HCT116 (cell line): Measurements from ENCODE around the gene CHRNA4. TPM values are rescaled to one million over a fixed set of nuclear protein-coding genes. Genes with fewer than 3 reads are reported as not detected.

Experiments
- ATAC-seq: fragments of 200-7000 bp; cut with Tn5 transposase; 2 replicates; pipeline ENCODE4 v1.9.1; 2020; ENCODE audit warnings: mild to moderate bottlenecking, moderate library complexity
- BruUV-seq: library from RNA; stranded (reverse); fragments of 400-500 nt; replicated peaks from 2 replicates; lab custom pipeline; 2021; lab: Mats Ljungman, UMichigan
- CTCF ChIA-PET: fragments of 300-600 bp; sonication (Branson Sonifier 250); formaldehyde crosslinking; loops from one replicate; lab custom pipeline; 2021; ENCODE audit warnings: antibody characterized with exemption; lab: Charles Lee
- POLR2A ChIA-PET: fragments of 300-600, 350-600 bp; sonication (Branson Sonifier 250); formaldehyde crosslinking; loops from one replicate; lab custom pipeline; 2021; ENCODE audit warnings: antibody characterized with exemption; lab: Charles Lee
- RAD21 ChIA-PET, 2 experiments: fragments of 300-600 bp; sonication (Branson Sonifier 250); formaldehyde crosslinking; loops; one replicate each; lab custom pipeline; 2023; ENCODE audit warnings: low total read pairs in 2 of 2; ENCODE audit not compliant: uncharacterized antibody in 2 of 2, unreplicated experiment in 2 of 2, low non-redundant PET in 1 of 2; lab: Charles Lee
- DNase-seq: peaks from one replicate; pipeline ENCODE4 v3.0.0-alpha.2; 2010; ENCODE audit warnings: low read depth, low spot score
- H2AFZ ChIP-seq: fragments of 200-600 bp; shearing (Covaris generic), sonication (generic); 2 replicates; pipeline ENCODE4 v1.6.1; 2017; ENCODE audit warnings: low read depth, mixed run types, mixed read lengths, antibody characterized with exemption, low read length; ENCODE audit not compliant: poor library complexity, severe bottlenecking
- H3K27ac ChIP-seq: 2 replicates; pipeline ENCODE4 v1.5.1; 2012; ENCODE audit warnings: low read depth, low read length
- H3K27me3 ChIP-seq: fragments of 200-600 bp; sonication (generic); 2 replicates; pipeline ENCODE4 v1.6.1; 2016; ENCODE audit warnings: mixed run types, low read length, mixed read lengths; ENCODE audit not compliant: insufficient read depth
- H3K36me3 ChIP-seq, 2 experiments: fragments of 200-500 bp in 1 of 2; fragments of 200-600 bp in 1 of 2; sonication (Bioruptor generic) in 1 of 2; sonication (generic) in 1 of 2; 2 replicates each; pipeline versions ENCODE4 v1.5.1 to v1.6.1; 2014 to 2016; ENCODE audit warnings: low read length in 2 of 2, inconsistent platforms in 1 of 2, mixed read lengths in 1 of 2, mixed run types in 1 of 2; ENCODE audit not compliant: insufficient read depth in 2 of 2, control insufficient read depth in 1 of 2
- H3K4me1 ChIP-seq, 2 experiments: fragments of 200-600 bp in 1 of 2; sonication (generic) in 1 of 2; 2 replicates each; pipeline versions ENCODE4 v1.5.1 to v1.6.1; 2012 to 2017; ENCODE audit warnings: low read length in 2 of 2, inconsistent platforms in 1 of 2, mild to moderate bottlenecking in 1 of 2, mixed read lengths in 1 of 2, mixed run types in 1 of 2, moderate library complexity in 1 of 2; ENCODE audit not compliant: insufficient read depth in 2 of 2, control insufficient read depth in 1 of 2
- H3K4me2 ChIP-seq: fragments of 200-600 bp; sonication (generic); 2 replicates; pipeline ENCODE4 v1.6.1; 2017; ENCODE audit warnings: mixed run types, low read length, mixed read lengths
- H3K4me3 ChIP-seq, 2 experiments: fragments of 200-600 bp in 1 of 2; sonication (generic) in 1 of 2; replicated peaks in 1 of 2; 2 replicates each; pipeline ENCODE4 v1.5.1; 2011 to 2016; ENCODE audit warnings: low read length in 2 of 2, control low read depth in 1 of 2, low read depth in 1 of 2, mild to moderate bottlenecking in 1 of 2, mixed read lengths in 1 of 2, mixed run types in 1 of 2
- H3K79me2 ChIP-seq: fragments of 200-600 bp; sonication (generic); 2 replicates; pipeline ENCODE4 v1.6.1; 2017; ENCODE audit warnings: mild to moderate bottlenecking, mixed run types, low read length, moderate library complexity, mixed read lengths; ENCODE audit not compliant: insufficient read depth
- H3K9ac ChIP-seq: fragments of 200-600 bp; sonication (generic); 2 replicates; pipeline ENCODE4 v1.6.1; 2016; ENCODE audit warnings: low read length, mixed read lengths
- H3K9me2 ChIP-seq: fragments of 200-600 bp; sonication (generic), shearing (Covaris generic); 2 replicates; pipeline ENCODE4 v1.6.1; 2017; ENCODE audit warnings: mixed run types, mild to moderate bottlenecking, moderate library complexity; ENCODE audit not compliant: insufficient read depth
- H3K9me3 ChIP-seq, 2 experiments: fragments of 200-500 bp in 1 of 2; fragments of 200-600 bp in 1 of 2; sonication (Bioruptor generic) in 1 of 2; sonication (generic) in 1 of 2; 2 replicates each; pipeline ENCODE4 v1.6.1; 2014 to 2017; ENCODE audit warnings: low read length in 2 of 2, mixed read lengths in 2 of 2, inconsistent platforms in 1 of 2, low read depth in 1 of 2, mild to moderate bottlenecking in 1 of 2, mixed run types in 1 of 2, moderate library complexity in 1 of 2; ENCODE audit not compliant: control insufficient read depth in 1 of 2, insufficient read depth in 1 of 2
- H4K20me1 ChIP-seq: fragments of 200-600 bp; sonication (generic), shearing (Covaris generic); 2 replicates; pipeline ENCODE4 v1.6.1; 2017; ENCODE audit warnings: mixed run types, mild to moderate bottlenecking, moderate library complexity; ENCODE audit not compliant: insufficient read depth
- CBX3 ChIP-seq: IDR thresholded peaks from 2 replicates; pipeline ENCODE4 v1.6.1; 2012; ENCODE audit warnings: low read depth
- CEBPB ChIP-seq: IDR thresholded peaks from 2 replicates; pipeline ENCODE4 v1.6.1; 2012; ENCODE audit warnings: low read depth
- CTCF ChIP-seq, 3 experiments: fragments of 200-600 bp in 1 of 3; sonication (generic) in 1 of 3; IDR thresholded peaks in 2 of 3; conservative IDR thresholded peaks in 1 of 3; 2 replicates each; pipeline ENCODE4 v1.5.1; 2012 to 2017; ENCODE audit warnings: low read depth in 2 of 3, low read length in 2 of 3, antibody characterized with exemption in 1 of 3, borderline replicate concordance in 1 of 3, control low read depth in 1 of 3, mild to moderate bottlenecking in 1 of 3, mixed read lengths in 1 of 3, mixed run types in 1 of 3, moderate library complexity in 1 of 3; ENCODE audit not compliant: insufficient read depth in 1 of 3
- EGR1 ChIP-seq: IDR thresholded peaks from 2 replicates; pipeline ENCODE4 v1.6.1; 2012; ENCODE audit warnings: low read depth
- ELF1 ChIP-seq: IDR thresholded peaks from 2 replicates; pipeline ENCODE4 v1.6.1; 2012; ENCODE audit warnings: low read depth, borderline replicate concordance
- EZH2 ChIP-seq: fragments of 200-600 bp; sonication (generic); IDR thresholded peaks from 2 replicates; pipeline ENCODE4 v1.6.1; 2017; ENCODE audit warnings: antibody characterized with exemption, mixed run types
- EZH2phosphoT487 ChIP-seq: fragments of 200-600 bp; IDR thresholded peaks from 2 replicates; pipeline ENCODE4 v1.6.1; 2018; ENCODE audit warnings: antibody characterized with exemption, borderline replicate concordance
- FOSL1 ChIP-seq: IDR thresholded peaks from 2 replicates; pipeline ENCODE4 v1.6.1; 2012; ENCODE audit warnings: low read depth
- JUND ChIP-seq: IDR thresholded peaks from 2 replicates; pipeline ENCODE4 v1.6.1; 2012
- POLR2AphosphoS5 ChIP-seq: IDR thresholded peaks from 2 replicates; pipeline ENCODE4 v1.6.1; 2011; ENCODE audit warnings: mild to moderate bottlenecking, low read depth, low read length, moderate library complexity
- SIN3A ChIP-seq: IDR thresholded peaks from 2 replicates; pipeline ENCODE4 v1.6.1; 2012; ENCODE audit warnings: low read depth
- SP1 ChIP-seq: IDR thresholded peaks from 2 replicates; pipeline ENCODE4 v1.6.1; 2012; ENCODE audit warnings: low read depth
- SRF ChIP-seq: IDR thresholded peaks from 2 replicates; pipeline ENCODE4 v1.6.1; 2012; ENCODE audit warnings: low read depth
- TCF7L2 ChIP-seq: IDR thresholded peaks from 2 replicates; pipeline ENCODE4 v1.7.0; 2011; ENCODE audit warnings: borderline replicate concordance, inconsistent platforms; ENCODE audit not compliant: insufficient read depth, insufficient read length; ENCODE audit errors: extremely low read depth
- ZFX ChIP-seq: fragments of 450-650 bp; IDR thresholded peaks from 2 replicates; pipeline ENCODE4 v1.6.1; 2017
- intact Hi-C: fragments of 100-400 bp; cut with micrococcal nuclease; formaldehyde crosslinking; loops from 2 replicates; pipeline ENCODE4 v1.10.0; 2022
- total RNA-seq: library from RNA; stranded (reverse); gene quantifications from one replicate; pipeline ENCODE4 v1.2.1, GENCODE V29; 2021; ENCODE audit not compliant: unreplicated experiment
- TF ChIP-seq, protein P1 (sequence below): IDR thresholded peaks from 2 replicates; pipeline ENCODE4 v1.6.1; 2012

The CHRNA4 gene
- total RNA-seq, 1 experiment from 2014 or later = not detected

DNA sequence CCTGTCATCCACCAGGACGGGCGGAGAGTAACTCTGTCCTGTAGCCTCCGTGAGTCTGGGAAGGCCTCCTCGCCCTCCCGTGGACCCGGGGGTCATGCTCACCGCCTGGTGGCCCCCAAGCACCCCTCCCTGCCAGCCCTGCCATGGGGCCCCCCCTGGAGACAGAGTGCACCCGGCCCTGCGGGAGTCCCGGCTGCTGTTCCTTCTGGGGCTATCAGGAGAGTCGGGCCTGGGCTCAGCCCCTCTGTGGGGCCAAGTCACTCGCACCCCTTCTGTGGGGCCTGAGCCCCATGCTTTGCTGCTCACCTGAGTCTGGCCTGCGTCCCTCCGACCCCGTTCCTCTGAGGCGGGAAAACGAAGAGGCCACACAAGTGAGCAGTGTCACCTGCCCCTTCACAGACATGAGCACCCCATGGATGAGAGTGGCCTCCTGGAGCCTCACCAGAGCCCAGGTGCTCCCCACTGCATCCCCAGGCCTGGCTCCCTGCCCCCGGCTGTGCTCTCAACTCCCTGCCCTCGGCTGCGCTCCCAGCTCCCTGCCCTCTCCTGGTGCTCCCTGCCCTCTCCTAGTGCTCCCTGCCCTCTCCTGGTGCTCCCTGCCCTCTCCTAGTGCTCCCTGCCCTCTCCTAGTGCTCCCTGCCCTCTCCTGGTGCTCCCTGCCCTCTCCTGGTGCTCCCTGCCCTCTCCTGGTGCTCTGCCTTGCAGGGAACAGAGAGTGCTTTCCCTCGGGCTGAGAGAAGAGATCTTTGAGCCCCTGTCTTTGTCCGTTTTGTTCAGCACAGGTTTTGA, 4.6 kb upstream of the CHRNA4 start:
- Histone ChIP-seq H3K9ac (no peak overlapping the region), H3K79me2 (no peaks in the 10 kb centered on the region), H3K27ac (no peak overlapping the region), H3K9me2 (no peaks in the 10 kb centered on the region), H3K4me2 (no peak overlapping the region), H3K27me3 (no peaks in the 10 kb centered on the region), H3K4me3 (no peak overlapping the region), H2AFZ (no peak overlapping the region), H4K20me1 (no peaks in the 10 kb centered on the region), H3K9me3 (no peaks in the 10 kb centered on the region), H3K36me3 (no peaks in the 10 kb centered on the region), H3K4me1 (no peaks in the 10 kb centered on the region)
- DNase-seq = no peak
- ChIA-PET RAD21 (no interaction called here), POLR2A (no interaction called here)
- intact Hi-C loops = no loop called here
- TF ChIP-seq EZH2 = no peak
- no peak for TF ChIP-seq TCF7L2
- TF ChIP-seq ZFX = no peak
- TF ChIP-seq CEBPB = no peak
- no peak for TF ChIP-seq SIN3A
- TF ChIP-seq CTCF (IDR thresholded peaks at IDR 0.05 in 2 of 3, conservative IDR thresholded peaks at IDR 0.05 in 1 of 3; ENCODE audit: borderline replicate concordance in 1 of 3, insufficient read depth in 1 of 3, low read depth in 2 of 3, low read length in 2 of 3) = no peak
- no peak for TF ChIP-seq ELF1
- TF ChIP-seq EZH2phosphoT487 = no peak
- TF ChIP-seq FOSL1 = no peak
- no peak for TF ChIP-seq EGR1
- no peak for TF ChIP-seq POLR2AphosphoS5
- no peak for TF ChIP-seq SRF
- TF ChIP-seq, protein P1, sequence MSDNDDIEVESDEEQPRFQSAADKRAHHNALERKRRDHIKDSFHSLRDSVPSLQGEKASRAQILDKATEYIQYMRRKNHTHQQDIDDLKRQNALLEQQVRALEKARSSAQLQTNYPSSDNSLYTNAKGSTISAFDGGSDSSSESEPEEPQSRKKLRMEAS = no peak
- no peak for TF ChIP-seq CBX3
- TF ChIP-seq SP1 = no peak
- TF ChIP-seq JUND = no peak
- TF ChIP-seq, all 23 proteins: peak for 0
- CTCF ChIA-PET = no interaction called here
- BruUV-seq = no TSS peak
- ATAC-seq = no peak
